GM12892 (cell line): ENCODE results near the gene IGFBP7.

Experiments used
- POLR2A ChIP-seq: IDR thresholded peaks from 2 replicates; pipeline ENCODE4 v1.6.1; 2011; ENCODE audit warnings: low read depth, low read length, control low read depth
- POLR2AphosphoS5 ChIP-seq: IDR thresholded peaks from 2 replicates; pipeline ENCODE4 v1.6.1; 2011; ENCODE audit warnings: low read depth, low read length, control low read depth

GRCh38 chr4:57013543-57014120 is 96.6 kb downstream of the IGFBP7 start:
- TF ChIP-seq POLR2AphosphoS5 (no peak), POLR2A (no peak)
